ENCODE measurements around the gene PDE4B.
"Not testable (repeated sequence)": the region's sequence is repeated elsewhere in the genome, so short reads cannot be mapped to it uniquely, and the experiment has no call there.

The PDE4B gene

GRCh38 chr1:66028035-66028434 lies 235.3 kb downstream of the PDE4B start:
- H3K36me3 Mint-ChIP-seq, result no peaks in the 10 kb centered on the region

GRCh38 chr1:66033781-66034180 lies 241.1 kb downstream of the PDE4B start:
- ATAC-seq (replicated peaks) (no peak), DNase-seq (no peak)
- H3K9me3 Mint-ChIP-seq, result peaks cover 6 to 7% of the 10 kb centered on the region in 2 donors
- no peaks in the 10 kb centered on the region for H3K4me1 Mint-ChIP-seq
- no peaks in the 10 kb centered on the region for H3K36me3 Mint-ChIP-seq
- H3K27me3 Mint-ChIP-seq, result peaks cover 0 to 4% of the 10 kb centered on the region in 2 donors
- no peak overlapping the region for H3K27ac Mint-ChIP-seq
- H3K4me3 Mint-ChIP-seq, result no peak overlapping the region

More at GRCh38 chr1:66028035-66028434, 235.3 kb downstream of the PDE4B start:
- Mint-ChIP-seq H3K4me3 (no peak overlapping the region), H3K27ac (no peak overlapping the region), H3K27me3 (no peaks in the 10 kb centered on the region), H3K9me3 (peaks cover 7% of the 10 kb centered on the region in 2 donors), H3K4me1 (no peaks in the 10 kb centered on the region)
- ATAC-seq (replicated peaks) (no peak), DNase-seq (no peak)

- Mint-ChIP-seq H3K27ac (no peak overlapping the region), H3K4me3 (no peak overlapping the region), H3K9me3 (no peaks in the 10 kb centered on the region), H3K4me1 (no peaks in the 10 kb centered on the region), H3K27me3 (peaks cover 0 to 4% of the 10 kb centered on the region in 2 donors), H3K36me3 (no peaks in the 10 kb centered on the region)
- ATAC-seq (replicated peaks) (no peak), DNase-seq (no peak)
Measured at GRCh38 chr1:66035616-66036245, 243.0 kb downstream of the PDE4B start.

- no peaks in the 10 kb centered on the region for H3K9me3 Mint-ChIP-seq
- no peak for DNase-seq
- H3K4me3 Mint-ChIP-seq, result no peak overlapping the region
- H3K4me1 Mint-ChIP-seq, result no peaks in the 10 kb centered on the region
- no peaks in the 10 kb centered on the region for H3K36me3 Mint-ChIP-seq
- ATAC-seq (replicated peaks), result no peak
- H3K27me3 Mint-ChIP-seq, result peaks cover 0 to 5% of the 10 kb centered on the region in 2 donors
- H3K27ac Mint-ChIP-seq, result no peak overlapping the region
Measured at GRCh38 chr1:66041654-66042053, 249.0 kb downstream of the PDE4B start.

- no peak overlapping the region for H3K4me3 Mint-ChIP-seq
- H3K4me1 Mint-ChIP-seq, result no peaks in the 10 kb centered on the region
- H3K27me3 Mint-ChIP-seq, result peaks cover 0 to 5% of the 10 kb centered on the region in 2 donors
- H3K27ac Mint-ChIP-seq, result no peak overlapping the region
- no peaks in the 10 kb centered on the region for H3K9me3 Mint-ChIP-seq
- no peaks in the 10 kb centered on the region for H3K36me3 Mint-ChIP-seq
- DNase-seq, result no peak
- ATAC-seq (replicated peaks), result no peak
Measured at GRCh38 chr1:66043186-66043585, 250.5 kb downstream of the PDE4B start.

GRCh38 chr1:66044912-66045311 lies 252.2 kb downstream of the PDE4B start:
- Mint-ChIP-seq H3K27me3 (peaks cover 0 to 5% of the 10 kb centered on the region in 2 donors), H3K4me3 (no peak overlapping the region), H3K27ac (no peak overlapping the region), H3K4me1 (no peaks in the 10 kb centered on the region), H3K36me3 (no peaks in the 10 kb centered on the region), H3K9me3 (no peaks in the 10 kb centered on the region)
- ATAC-seq (replicated peaks) (no peak), DNase-seq (no peak)

- Mint-ChIP-seq H3K36me3 (no peaks in the 10 kb centered on the region), H3K4me1 (no peaks in the 10 kb centered on the region), H3K27ac (no peak overlapping the region), H3K27me3 (peaks cover 0 to 5% of the 10 kb centered on the region in 2 donors), H3K9me3 (no peaks in the 10 kb centered on the region), H3K4me3 (no peak overlapping the region)
- DNase-seq, result no peak
- no peak for ATAC-seq (replicated peaks)
Measured at GRCh38 chr1:66046415-66046814, 253.7 kb downstream of the PDE4B start.

GRCh38 chr1:66048011-66048410 lies 255.3 kb downstream of the PDE4B start:
- H3K9me3 Mint-ChIP-seq, result no peaks in the 10 kb centered on the region
- H3K4me3 Mint-ChIP-seq, result no peak overlapping the region
- no peak overlapping the region for H3K27ac Mint-ChIP-seq
- H3K27me3 Mint-ChIP-seq, result peaks cover 0 to 9% of the 10 kb centered on the region in 2 donors
- ATAC-seq (replicated peaks) (no peak), DNase-seq (no peak)
- no peaks in the 10 kb centered on the region for H3K4me1 Mint-ChIP-seq
- no peaks in the 10 kb centered on the region for H3K36me3 Mint-ChIP-seq

- no peak overlapping the region for H3K27ac Mint-ChIP-seq
Measured at GRCh38 chr1:66050123-66050522, 257.4 kb downstream of the PDE4B start.

GRCh38 chr1:66050633-66051032 lies 257.9 kb downstream of the PDE4B start:
- ATAC-seq (replicated peaks) (no peak), DNase-seq (no peak)
- Mint-ChIP-seq H3K4me3 (no peak overlapping the region), H3K9me3 (no peaks in the 10 kb centered on the region), H3K27me3 (peaks cover 0 to 7% of the 10 kb centered on the region in 2 donors), H3K4me1 (no peaks in the 10 kb centered on the region), H3K36me3 (no peaks in the 10 kb centered on the region), H3K27ac (no peak overlapping the region)

More at GRCh38 chr1:66050123-66050522, 257.4 kb downstream of the PDE4B start:
- Mint-ChIP-seq H3K4me1 (no peaks in the 10 kb centered on the region), H3K9me3 (no peaks in the 10 kb centered on the region), H3K4me3 (no peak overlapping the region), H3K27me3 (peaks cover 0 to 9% of the 10 kb centered on the region in 2 donors), H3K36me3 (no peaks in the 10 kb centered on the region)
- no peak for ATAC-seq (replicated peaks)
- DNase-seq, result no peak

GRCh38 chr1:66055092-66055491 lies 262.4 kb downstream of the PDE4B start:
- H3K27ac Mint-ChIP-seq, result no peak overlapping the region
- peaks cover 5 to 6% of the 10 kb centered on the region in 2 donors for H3K9me3 Mint-ChIP-seq
- H3K4me3 Mint-ChIP-seq, result no peak overlapping the region
- DNase-seq, result no peak
- ATAC-seq (replicated peaks), result no peak
- H3K36me3 Mint-ChIP-seq, result no peaks in the 10 kb centered on the region
- H3K27me3 Mint-ChIP-seq, result peaks cover 0 to 7% of the 10 kb centered on the region in 2 donors
- H3K4me1 Mint-ChIP-seq, result no peaks in the 10 kb centered on the region

GRCh38 chr1:66057448-66057847 lies 264.8 kb downstream of the PDE4B start:
- ATAC-seq (replicated peaks); DNase-seq; H3K4me3 Mint-ChIP-seq; H3K36me3 Mint-ChIP-seq; H3K9me3 Mint-ChIP-seq; H3K27me3 Mint-ChIP-seq; H3K27ac Mint-ChIP-seq; H3K4me1 Mint-ChIP-seq: not testable (repeated sequence)

GRCh38 chr1:66058558-66058957 lies 265.9 kb downstream of the PDE4B start:
- Mint-ChIP-seq H3K27ac (no peak overlapping the region), H3K4me3 (no peak overlapping the region), H3K4me1 (no peaks in the 10 kb centered on the region), H3K9me3 (peaks cover 5 to 6% of the 10 kb centered on the region in 2 donors), H3K36me3 (no peaks in the 10 kb centered on the region), H3K27me3 (peaks cover 0 to 3% of the 10 kb centered on the region in 2 donors)
- ATAC-seq (replicated peaks) (no peak), DNase-seq (no peak)

GRCh38 chr1:66067219-66067618 lies 274.5 kb downstream of the PDE4B start:
- not testable (repeated sequence) for H3K4me3 Mint-ChIP-seq; ATAC-seq (replicated peaks); H3K4me1 Mint-ChIP-seq; DNase-seq; H3K27me3 Mint-ChIP-seq; H3K36me3 Mint-ChIP-seq; H3K27ac Mint-ChIP-seq; H3K9me3 Mint-ChIP-seq

GRCh38 chr1:66069976-66070876 lies 277.5 kb downstream of the PDE4B start:
- no peak for ATAC-seq (replicated peaks)
- Mint-ChIP-seq H3K4me3 (no peak overlapping the region), H3K9me3 (no peaks in the 10 kb centered on the region), H3K27me3 (peaks cover 0 to 10% of the 10 kb centered on the region in 2 donors), H3K27ac (no peak overlapping the region), H3K4me1 (no peaks in the 10 kb centered on the region), H3K36me3 (no peaks in the 10 kb centered on the region)
- DNase-seq, result no peak
